ENCODE results near the gene MLLT6.

The MLLT6 gene

DNA sequence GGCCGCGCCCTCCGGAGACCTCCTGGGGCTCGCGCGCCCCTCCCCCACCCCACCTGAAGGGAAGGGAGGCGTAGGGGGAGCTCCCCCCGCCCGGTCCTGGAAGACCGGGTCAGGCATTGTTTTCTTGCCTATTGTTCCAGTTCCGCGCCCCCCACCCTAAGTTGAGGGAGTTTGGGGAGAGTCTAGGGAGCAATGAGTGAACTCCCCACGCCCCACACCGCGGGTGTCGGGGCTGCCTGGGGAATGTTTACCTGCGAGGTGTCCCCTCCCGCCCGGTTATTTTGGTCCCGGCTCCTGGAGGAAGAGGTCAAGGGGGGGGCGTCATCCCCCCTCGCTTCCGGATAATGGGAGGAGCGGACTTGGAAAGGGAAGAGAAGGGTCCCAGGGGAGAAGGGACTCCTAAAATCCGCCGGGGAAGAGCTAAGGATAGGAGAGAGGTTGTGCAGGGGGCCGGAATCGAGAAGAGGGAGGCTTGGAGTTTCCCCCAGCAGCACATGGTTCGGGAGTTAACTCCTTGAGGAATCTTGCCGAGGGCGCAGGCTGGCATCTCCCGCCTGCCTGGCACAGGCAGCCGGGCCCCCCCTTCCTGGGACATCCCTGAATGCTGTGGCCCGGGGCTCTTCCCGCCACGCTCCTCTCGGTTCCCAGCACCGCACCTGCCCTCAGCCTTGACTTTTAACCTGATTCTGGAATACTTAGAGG lies 881 bp downstream of the MLLT6 start:
- H3K27me3 ChIP-seq: no peaks in the 10 kb centered on the region
- H3K36me3 ChIP-seq: peaks cover 20% of the 10 kb centered on the region
- peaks cover 12% of the 10 kb centered on the region for H3K4me1 ChIP-seq
- peak overlapping the region; percentile 87 for H3K4me3 ChIP-seq (ENCODE audit: low read depth, low read length)
- no peaks in the 10 kb centered on the region; the same call in 1 of the 2 replicates for H3K9me3 ChIP-seq
- peak; percentile 63 for DNase-seq
- TF ChIP-seq CTCF (IDR thresholded peaks at IDR 0.05; ENCODE audit: low read depth, low read length): no peak

DNA sequence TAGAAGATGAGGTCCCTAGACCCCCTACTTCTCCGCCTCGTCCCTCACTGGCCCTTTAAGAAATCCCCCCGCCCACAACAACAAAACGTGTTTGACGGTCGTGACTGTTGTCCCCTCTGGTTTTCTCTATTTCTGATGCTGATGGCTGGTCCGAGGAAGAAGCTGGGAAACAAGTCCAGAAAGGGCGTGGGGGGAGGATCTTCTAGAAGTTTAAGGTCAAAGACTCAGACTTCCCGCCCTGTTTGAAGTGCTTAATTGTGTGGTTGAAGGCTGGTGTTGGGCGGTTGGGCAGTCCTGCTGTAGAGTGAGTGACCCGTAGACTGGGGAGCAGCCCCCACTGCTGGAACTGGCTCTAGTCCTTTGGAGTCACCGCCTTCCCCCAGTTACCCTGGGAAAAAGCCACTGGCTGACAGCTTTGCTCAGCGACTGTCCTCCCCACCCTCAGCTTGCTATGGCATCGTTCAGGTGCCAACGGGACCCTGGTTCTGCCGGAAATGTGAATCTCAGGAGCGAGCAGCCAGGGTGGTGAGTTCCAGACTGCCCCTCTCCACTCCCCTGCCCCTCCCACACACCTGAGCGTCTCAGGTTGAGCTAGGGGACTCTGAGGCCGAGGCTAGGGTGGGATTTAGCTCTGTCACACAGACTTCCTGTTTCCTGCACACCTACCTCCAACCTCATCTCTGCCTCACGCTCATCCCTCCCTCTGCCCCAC lies 1.6 kb downstream of the MLLT6 start:
- H3K9me3 ChIP-seq: no peaks in the 10 kb centered on the region; the same call in 1 of the 2 replicates
- H3K36me3 ChIP-seq: peaks cover 24% of the 10 kb centered on the region
- no peak for TF ChIP-seq CTCF (IDR thresholded peaks at IDR 0.05; ENCODE audit: low read depth, low read length)
- H3K27me3 ChIP-seq: no peaks in the 10 kb centered on the region
- peaks cover 9% of the 10 kb centered on the region for H3K4me1 ChIP-seq
- DNase-seq: no peak
- H3K4me3 ChIP-seq (ENCODE audit: low read depth, low read length): peak overlapping the region; percentile 87

GRCh38 chr17:38707678-38708351 lies 2.7 kb downstream of the MLLT6 start:
- Histone ChIP-seq H3K4me3 (ENCODE audit: low read depth, low read length) (no peak overlapping the region), H3K4me1 (peaks cover 9% of the 10 kb centered on the region), H3K36me3 (peaks cover 36% of the 10 kb centered on the region), H3K9me3 (no peaks in the 10 kb centered on the region; the same call in 1 of the 2 replicates), H3K27me3 (no peaks in the 10 kb centered on the region)
- no peak for TF ChIP-seq CTCF (IDR thresholded peaks at IDR 0.05; ENCODE audit: low read depth, low read length)
- DNase-seq: no peak

- Histone ChIP-seq H3K9me3 (no peaks in the 10 kb centered on the region; the same call in 1 of the 2 replicates), H3K36me3 (peaks cover 45% of the 10 kb centered on the region)
Observed at GRCh38 chr17:38709104-38709820, 4.2 kb downstream of the MLLT6 start.

More at GRCh38 chr17:38709104-38709820, 4.2 kb downstream of the MLLT6 start:
- no peak overlapping the region for H3K4me3 ChIP-seq (ENCODE audit: low read depth, low read length)
- TF ChIP-seq CTCF (IDR thresholded peaks at IDR 0.05; ENCODE audit: low read depth, low read length): no peak
- no peaks in the 10 kb centered on the region for H3K27me3 ChIP-seq
- H3K4me1 ChIP-seq: peaks cover under 1% of the 10 kb centered on the region; the same call in 1 of the 2 replicates
- no peak for DNase-seq

All from BE2C (cell line).